ENCODE data around the gene SAMD10. TPM values are rescaled to one million over a fixed set of nuclear protein-coding genes. Genes with fewer than 3 reads are reported as not detected.

SAMD10 gene
- total RNA-seq, 2 donors from 2014 or later: 8.2 to 65.4 TPM

DNA sequence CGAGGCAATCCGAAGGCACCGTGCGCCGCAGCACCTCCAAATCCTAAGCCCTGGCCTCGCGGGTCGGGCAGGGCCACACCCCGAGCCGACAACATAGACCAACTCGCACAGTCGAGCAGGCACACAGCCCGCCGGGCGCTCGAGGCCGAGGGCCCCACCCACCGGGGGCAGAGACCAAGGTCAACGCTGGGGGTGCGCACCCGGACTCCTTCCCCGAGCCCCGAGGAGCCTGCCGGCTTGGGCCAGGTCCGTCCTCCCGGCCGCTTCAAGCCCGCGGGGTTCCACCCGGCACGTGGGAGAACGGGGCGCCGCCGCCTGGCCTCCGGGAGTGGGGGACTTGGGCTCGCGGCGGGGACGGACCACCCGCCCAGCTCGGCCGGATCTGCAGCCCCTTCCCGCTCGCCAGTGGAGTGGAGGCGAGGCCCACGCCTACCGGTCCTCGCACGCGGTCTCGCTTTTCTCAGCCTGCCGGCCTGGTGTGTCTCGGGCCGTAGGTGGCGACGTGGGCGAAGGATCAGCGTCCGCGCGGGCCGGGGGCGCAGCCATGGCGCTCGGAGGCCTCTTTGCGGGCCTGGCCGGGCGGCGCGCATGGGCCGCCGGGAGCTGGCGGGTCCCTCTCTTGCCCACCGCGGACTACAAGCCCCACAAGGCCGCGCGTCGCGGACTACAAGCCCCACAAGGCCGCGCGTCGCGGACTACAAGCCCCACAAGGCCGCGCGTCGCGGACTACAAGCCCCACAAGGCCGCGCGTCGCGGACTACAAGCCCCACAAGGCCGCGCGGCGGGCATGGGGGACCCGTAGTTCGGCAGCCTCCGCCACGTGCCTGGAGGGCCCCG, 23.4 kb downstream of the SAMD10 start, which contains the start of gene UCKL1:
UCKL1 (minus strand) TSS at position 590 of the 837 bp plus-strand sequence; CDS start at position 546, 44 bp downstream.
- peak; percentile 73 to 82 for ATAC-seq
- DNase-seq (ENCODE audit: low spot score in 2 of 2): peak; percentile 88 to 91
- no peaks in the 10 kb centered on the region for H3K9me3 Mint-ChIP-seq
- peaks cover 0 to 4% of the 10 kb centered on the region in 2 donors for H3K36me3 Mint-ChIP-seq
- peak within 1 kb of the TSS; percentile 79 to 88 for H3K27ac Mint-ChIP-seq

DNA sequence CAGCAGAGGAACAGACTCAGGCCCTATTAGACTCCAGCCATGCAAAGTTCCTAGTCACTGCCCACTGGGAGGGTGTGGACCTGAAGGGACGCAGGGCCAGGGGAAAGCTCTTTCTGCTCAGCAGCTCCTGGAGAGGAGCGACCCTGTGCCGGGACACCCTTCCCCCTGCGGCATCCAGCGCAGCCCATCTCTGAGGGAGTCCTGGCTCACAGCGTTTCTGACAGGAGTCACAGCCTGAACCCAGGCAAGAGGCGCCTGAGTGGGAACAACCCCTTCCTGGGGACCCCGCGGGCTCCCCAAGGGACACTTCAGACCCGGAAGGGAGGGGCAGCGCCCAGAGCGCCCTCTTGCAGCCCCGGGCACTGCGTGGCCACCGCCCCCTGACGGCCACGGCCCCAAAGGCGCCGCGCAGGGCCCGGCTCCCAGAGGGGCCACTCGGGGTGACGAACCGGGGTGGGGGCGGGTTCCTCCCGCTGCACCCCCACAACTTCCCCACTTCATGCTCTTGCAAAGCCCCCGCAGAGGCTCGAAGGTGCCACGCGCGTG, 24.1 kb downstream of the SAMD10 start:
- H3K9me3 Mint-ChIP-seq: no peaks in the 10 kb centered on the region
- ATAC-seq: peak; percentile 11 to 14
- H3K36me3 Mint-ChIP-seq: peaks cover 0 to 4% of the 10 kb centered on the region in 2 donors
- peak in 1 of 2 donors; percentile 53 for DNase-seq (ENCODE audit: low spot score in 2 of 2)
- H3K27ac Mint-ChIP-seq: peak overlapping the region in 1 of 2 donors; percentile 79

DNA sequence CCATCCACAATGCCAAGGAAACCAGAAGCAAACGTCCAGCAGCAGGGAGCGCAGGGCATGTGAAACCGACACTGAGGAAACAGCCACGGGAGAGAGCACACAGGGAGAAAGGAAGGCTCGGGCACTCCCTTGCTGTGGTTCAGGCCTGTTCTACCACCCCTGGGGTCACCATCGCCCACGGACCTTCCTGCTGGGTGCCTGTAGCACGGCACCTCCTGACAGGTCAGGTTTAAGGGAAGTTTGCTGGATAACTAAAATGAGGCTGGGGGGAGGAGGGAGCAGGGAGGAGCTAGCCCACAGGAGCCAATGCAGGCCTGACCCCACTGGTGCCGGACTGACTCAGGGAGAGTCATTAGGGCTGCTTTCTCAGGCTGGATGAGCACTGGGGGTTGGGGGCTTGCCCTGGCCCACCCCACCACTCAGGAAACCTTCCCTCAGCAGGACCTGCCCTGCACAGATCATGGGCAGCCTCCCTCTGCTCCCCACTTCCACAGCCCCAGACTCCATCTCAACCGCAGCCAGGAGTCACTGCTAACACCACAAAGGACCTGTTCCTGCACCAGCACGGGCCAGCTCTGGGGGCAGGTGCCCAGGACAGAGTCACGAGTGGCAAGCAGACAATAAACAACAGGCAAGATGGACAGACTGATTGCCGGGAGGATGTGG, 25.5 kb downstream of the SAMD10 start:
- ATAC-seq (no peak), DNase-seq (ENCODE audit: low spot score in 2 of 2) (no peak)
- peak overlapping the region; percentile 79 to 84 for H3K27ac Mint-ChIP-seq
- H3K9me3 Mint-ChIP-seq: no peaks in the 10 kb centered on the region
- peaks cover 0 to 4% of the 10 kb centered on the region in 2 donors for H3K36me3 Mint-ChIP-seq

DNA sequence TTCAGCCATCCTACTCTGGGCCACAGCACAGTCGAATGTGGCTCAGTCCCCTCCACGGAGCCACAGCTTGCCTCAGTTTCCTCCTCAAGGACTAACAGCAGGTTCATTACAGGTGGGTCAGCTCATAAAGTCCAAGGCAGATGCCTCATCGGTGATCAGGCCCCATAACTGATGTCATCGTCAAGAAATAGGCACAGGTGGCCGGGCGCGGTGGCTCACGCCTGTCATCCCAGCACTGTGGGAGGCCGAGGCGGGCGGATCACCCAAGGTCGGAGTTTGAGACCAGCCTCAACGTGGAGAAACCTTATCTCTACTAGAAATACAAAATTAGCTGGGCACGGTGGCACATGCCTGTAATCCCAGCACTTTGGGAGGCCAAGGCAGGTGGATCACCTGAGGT, 26.7 kb downstream of the SAMD10 start:
- DNase-seq (ENCODE audit: low spot score in 2 of 2): no peak
- peaks cover 4 to 6% of the 10 kb centered on the region in 2 donors for H3K36me3 Mint-ChIP-seq
- no peaks in the 10 kb centered on the region for H3K9me3 Mint-ChIP-seq
- ATAC-seq: no peak
- H3K27ac Mint-ChIP-seq: peak overlapping the region; percentile 29 to 79

DNA sequence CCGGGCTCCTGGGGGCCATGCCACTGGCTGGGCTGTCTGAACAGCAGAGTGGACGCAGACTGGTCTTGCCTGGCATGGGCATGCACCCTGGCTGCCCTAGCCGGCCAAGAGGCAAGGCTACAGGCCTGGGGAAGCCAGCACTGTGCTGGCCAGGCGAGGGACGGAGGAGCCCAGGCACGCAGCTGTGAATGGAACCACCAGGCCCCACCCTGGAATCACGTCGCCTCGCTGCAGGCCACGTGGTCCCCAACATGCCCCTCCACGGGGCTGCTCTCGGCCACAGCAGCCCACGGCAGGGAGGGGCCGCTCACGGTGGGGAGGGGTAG, 27.3 kb downstream of the SAMD10 start:
- no peak for ATAC-seq
- DNase-seq (ENCODE audit: low spot score in 2 of 2): no peak
- H3K27ac Mint-ChIP-seq: no peak overlapping the region
- H3K36me3 Mint-ChIP-seq: peaks cover 4 to 6% of the 10 kb centered on the region in 2 donors
- no peaks in the 10 kb centered on the region for H3K9me3 Mint-ChIP-seq

DNA sequence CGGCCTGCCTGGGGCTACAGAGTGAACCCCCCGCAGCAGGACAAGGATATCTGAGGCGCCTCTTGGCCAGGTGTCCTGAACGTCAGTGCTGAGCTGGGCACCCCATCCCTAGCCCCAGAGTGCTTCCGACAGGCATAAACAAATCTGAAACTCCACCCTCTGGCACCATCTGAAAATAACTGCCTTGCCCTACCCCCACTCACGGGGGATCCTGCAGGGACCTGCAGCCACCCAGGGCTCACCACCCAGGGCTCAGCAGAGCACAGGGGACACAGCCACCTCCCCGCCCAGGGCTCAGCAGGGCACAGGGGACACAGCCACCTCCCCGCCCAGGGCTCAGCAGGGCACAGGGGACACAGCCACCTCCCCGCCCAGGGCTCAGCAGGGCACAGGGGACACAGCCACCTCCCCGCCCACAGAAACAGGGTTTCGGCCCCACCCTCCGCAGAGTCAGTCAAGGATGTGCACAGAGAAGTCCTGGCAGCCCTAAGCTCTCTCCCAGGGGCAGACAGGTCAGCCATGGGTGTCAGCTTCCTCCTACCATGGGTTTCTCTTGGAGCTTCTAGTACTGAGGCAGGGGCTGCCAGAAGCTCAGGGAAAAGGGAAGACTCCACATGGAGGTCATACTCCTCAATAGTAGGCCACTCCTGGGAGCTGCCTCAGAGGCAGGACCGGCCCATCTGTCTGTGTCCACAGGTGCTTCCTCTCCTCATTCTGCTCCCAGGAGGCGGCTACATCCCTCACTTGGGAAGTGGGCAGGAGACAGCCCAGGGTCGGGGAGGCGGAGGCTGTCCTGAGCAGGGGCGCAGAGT, 27.8 kb downstream of the SAMD10 start:
- DNase-seq (ENCODE audit: low spot score in 2 of 2) (no peak), ATAC-seq (no peak)
- no peak overlapping the region for H3K27ac Mint-ChIP-seq
- peaks cover 4 to 6% of the 10 kb centered on the region in 2 donors for H3K36me3 Mint-ChIP-seq
- H3K9me3 Mint-ChIP-seq: no peaks in the 10 kb centered on the region

DNA sequence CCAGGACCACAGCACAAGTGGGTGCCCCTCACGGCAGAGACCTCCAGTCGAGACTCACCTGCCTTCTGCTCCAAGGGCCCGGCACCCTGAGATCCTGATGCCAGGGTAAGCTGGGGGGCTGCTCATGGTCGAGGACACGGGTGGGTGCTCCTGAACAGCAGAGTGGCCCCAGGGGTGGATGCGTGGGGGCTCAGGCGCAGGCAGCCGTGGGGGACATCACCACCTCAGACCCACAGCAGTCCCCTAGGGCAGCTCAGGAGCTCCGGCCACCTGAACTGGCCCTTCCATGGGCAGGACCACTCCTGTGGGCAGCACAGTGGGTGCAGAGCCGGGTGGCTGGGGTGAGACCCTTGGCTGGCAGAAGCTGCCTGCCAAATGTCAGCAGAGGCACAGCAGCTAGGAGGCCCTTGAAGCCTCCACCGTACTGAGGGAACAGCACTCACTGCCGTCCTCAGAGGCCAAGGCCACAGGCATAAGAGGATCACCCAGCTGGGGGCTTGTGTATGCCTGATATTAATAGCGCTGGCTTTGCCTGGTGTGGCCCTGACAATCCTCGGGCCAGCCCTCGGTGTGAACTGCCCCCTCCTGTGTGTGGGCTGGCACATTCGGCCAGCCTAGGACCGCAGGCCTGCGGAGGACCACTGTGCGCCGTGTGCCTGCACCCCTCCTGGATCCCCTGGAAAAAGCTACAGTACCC, 28.6 kb downstream of the SAMD10 start:
- DNase-seq (ENCODE audit: low spot score in 2 of 2) (no peak), ATAC-seq (no peak)
- Mint-ChIP-seq H3K36me3 (peaks cover 4 to 6% of the 10 kb centered on the region in 2 donors), H3K9me3 (no peaks in the 10 kb centered on the region), H3K27ac (no peak overlapping the region)

DNA sequence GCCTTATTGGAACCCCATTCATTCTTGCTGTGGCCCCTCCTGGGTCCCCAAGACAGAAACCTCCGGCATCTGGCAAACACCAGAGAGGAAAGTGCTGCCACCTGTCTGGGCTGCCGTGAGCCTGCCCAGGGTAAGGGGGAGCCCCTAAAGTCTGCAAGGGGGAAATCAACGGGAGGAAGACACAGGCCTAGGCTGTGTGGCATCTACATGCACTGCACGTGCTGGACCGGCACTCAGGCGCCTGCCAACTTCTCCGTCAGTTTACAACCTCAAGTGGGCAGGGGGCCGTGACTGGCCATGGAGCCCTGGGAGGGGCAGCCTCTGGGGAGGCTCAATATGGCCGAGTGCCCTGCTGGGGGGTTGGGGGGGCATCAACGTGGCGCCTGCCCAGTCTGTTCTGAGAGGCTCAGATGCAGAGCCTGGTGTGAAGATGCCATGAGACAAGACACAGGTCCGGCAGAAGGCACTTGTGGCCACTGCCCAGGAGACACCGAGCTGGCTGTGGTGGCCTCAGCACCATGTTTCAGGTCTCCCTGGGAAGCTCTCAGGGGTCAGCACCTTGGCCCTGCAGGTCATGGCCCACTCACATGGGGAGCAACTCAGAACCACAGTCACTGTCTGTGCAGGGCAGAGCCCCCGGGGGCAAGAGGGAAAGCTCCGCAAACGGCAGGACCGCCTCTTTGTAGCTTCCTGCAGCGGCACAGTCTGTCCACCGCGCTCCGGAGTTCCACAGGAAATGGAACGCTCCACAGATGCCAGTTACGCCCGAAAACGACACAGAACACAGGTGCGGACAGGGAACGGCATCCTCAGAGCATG, 31.6 kb downstream of the SAMD10 start:
- Mint-ChIP-seq H3K36me3 (peaks cover 0 to 6% of the 10 kb centered on the region in 2 donors), H3K9me3 (no peaks in the 10 kb centered on the region), H3K27ac (peak overlapping the region; percentile 60 to 88)
- ATAC-seq: peak; percentile 20 to 53
- DNase-seq (ENCODE audit: low spot score in 2 of 2): no peak

DNA sequence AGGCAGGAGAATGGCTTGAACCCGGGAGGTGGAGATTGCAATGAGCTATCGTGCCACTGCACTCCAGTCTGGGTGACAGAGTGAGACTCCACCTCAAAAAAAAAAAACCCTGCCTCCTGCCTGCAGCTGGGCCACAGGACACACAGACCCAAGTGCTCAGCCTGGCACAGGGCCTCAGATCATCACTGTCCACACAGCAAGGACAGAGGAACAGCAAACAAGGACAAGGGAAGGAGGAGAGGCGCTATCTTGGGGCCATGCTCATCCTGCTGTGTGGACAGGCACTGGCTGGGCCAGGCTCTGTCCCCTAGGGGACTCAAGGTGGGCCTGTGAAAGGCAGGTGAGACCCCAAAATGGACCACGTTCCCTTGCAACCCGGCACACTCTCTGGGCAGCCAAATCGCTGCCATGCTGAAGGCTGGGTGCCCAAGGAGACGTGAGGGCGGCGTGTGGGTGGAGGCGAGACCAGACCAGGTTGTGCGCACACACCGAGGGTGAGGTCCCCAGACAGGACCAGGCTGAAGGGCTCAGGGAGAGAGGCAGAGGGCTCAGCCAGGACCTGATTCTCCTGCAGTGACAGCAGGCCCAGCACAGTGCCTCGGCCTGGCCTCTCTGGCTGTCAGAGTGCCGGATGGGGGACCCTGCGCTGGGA, 32.3 kb downstream of the SAMD10 start:
- Mint-ChIP-seq H3K9me3 (no peaks in the 10 kb centered on the region), H3K27ac (peak overlapping the region; percentile 60 to 88)

DNA sequence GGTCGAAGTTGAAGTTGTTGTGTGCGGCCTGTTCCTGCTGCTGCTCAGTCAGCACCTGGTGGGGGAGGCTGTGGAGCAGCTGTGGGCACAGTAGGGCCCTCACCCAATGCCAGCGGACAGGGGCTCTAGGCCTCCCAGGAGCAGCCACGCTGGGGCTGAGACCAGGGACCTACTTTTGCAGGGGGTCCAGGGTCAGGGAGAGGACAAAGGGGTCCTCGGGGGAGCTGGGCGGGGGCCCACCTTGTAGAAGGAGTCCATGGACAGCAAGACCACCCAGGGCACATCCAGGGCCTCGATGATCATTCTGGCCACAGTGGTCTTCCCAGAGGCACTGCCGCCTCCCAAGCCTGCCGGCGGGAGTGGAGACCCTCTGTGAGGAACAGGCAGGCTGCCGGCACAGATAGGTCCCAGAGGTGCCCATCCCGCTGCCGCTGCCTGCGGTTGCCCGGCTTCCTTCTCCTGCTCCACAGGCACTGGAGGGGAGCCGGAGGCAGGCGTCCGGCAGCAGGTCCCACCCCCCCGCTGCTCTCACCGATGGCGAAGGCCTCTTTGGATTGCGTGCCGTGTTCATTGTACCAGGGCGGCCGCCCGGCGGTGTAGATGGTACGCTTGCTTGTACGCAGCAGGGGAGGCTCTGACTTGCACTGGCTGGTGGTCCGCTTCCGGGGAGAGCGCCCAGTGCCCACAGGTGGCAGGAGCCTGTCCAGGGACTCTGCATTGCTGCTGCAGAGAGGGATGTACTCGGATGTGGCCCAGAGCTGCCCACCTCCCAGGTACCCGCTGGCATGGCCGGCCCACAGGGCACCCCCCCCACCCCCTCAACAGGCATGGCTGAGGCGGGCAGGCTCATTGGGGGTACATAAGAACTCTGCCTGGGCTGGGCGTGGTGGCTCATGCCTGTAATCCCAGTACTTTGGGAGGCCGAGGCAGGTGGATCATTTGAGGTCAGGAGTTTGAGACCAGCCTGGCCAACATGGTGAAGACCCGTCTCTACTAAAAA, 33.2 kb downstream of the SAMD10 start:
- Mint-ChIP-seq H3K27ac (peak overlapping the region; percentile 60 to 88), H3K9me3 (no peaks in the 10 kb centered on the region), H3K36me3 (peaks cover 0 to 6% of the 10 kb centered on the region in 2 donors)
- DNase-seq (ENCODE audit: low spot score in 2 of 2) (no peak), ATAC-seq (no peak)

More for the DNA sequence above, 32.3 kb downstream of the SAMD10 start:
- DNase-seq (ENCODE audit: low spot score in 2 of 2) (no peak), ATAC-seq (no peak)
- H3K36me3 Mint-ChIP-seq: peaks cover 0 to 6% of the 10 kb centered on the region in 2 donors

DNA sequence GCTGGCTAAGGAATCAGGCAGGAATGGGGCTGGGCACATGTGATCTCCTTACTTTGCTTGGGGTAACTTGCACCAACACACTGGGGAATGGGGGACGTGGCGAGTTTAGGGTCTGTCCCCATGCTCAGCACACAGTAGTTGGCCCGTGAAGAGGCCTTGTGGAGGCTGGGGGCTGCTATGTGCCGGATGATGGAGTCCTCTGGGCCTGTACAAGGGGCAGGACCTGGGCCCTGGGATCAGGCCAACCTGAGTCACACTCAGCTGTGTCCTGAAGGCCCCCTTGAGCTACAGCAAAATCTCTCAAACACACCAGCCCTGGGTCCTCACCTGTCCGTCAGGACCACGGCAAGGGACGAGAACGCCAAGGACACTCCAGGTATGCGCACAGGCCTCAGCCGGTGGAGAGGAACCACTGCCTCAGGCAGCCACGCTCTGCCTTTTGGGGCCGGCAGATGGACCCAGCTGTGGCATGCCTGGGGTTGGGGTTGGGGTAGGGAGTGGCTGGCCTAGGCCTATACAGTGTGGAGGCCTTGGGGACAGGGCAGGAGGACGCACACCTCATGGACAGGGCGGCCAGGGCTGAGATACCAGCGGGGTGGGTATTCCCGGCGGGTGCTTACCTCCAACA, 34.3 kb downstream of the SAMD10 start:
- DNase-seq (ENCODE audit: low spot score in 2 of 2): no peak
- ATAC-seq: no peak
- peak overlapping the region in 1 of 2 donors; percentile 72 for H3K27ac Mint-ChIP-seq
- H3K9me3 Mint-ChIP-seq: no peaks in the 10 kb centered on the region
- peaks cover 0 to 6% of the 10 kb centered on the region in 2 donors for H3K36me3 Mint-ChIP-seq

DNA sequence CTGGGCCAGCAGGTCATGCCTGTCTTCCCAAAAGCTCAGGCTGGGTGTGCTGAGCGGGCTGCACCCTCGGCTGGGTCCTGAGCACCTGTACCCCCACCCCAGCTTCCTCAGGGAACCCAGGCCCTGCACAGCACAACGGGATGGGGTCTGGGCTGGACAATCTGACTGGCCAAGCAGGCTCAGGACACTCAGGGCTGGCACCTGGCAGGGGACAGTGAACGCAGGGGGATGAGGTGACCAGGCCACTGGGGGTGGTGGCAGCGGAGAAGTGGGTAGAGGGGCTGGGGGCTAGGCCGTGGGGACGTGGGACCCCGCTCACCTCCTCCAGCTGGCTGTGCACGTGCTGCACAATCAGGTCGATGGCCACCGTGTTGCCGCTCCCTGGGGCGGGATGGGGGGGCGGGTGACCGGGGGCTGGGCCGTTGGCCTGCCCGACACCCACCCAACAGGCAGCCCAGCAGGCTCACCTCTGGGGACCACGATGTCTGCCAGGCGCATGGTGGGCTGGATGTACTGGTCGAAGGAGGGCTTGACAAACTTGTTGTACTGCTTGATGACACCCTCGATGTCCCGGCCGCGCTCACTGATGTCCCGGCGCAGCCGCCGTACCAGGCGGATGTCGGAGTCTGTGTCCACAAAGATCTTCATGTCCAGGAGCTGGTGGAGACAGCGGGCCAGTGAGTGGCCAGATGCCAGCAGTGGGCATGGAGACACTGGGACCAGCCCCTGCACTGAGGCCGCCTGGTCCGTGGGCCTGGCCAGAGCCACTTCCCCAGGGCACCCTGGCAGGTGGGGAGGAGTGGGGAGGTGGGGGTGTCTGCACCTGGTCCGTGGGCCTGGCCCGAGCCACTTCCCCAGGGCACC, 35.1 kb downstream of the SAMD10 start:
- Mint-ChIP-seq H3K9me3 (no peaks in the 10 kb centered on the region), H3K36me3 (peaks cover 0 to 6% of the 10 kb centered on the region in 2 donors), H3K27ac (peak overlapping the region in 1 of 2 donors; percentile 35)
- ATAC-seq (no peak), DNase-seq (ENCODE audit: low spot score in 2 of 2) (no peak)

DNA sequence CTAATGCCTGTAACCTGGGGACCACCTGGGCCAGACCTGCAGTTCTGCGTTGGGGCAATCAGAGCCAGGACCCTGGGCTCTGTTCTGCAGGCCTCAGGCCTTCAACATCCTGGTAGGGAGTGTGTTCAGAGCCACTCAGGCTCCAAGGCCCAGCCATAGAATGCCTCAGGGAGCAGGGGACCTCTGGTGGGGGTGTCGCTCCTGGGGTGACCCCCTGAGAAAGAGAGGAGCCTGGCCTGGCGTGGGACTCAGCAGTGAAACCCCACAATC, 35.7 kb downstream of the SAMD10 start:
- DNase-seq (ENCODE audit: low spot score in 2 of 2) (no peak), ATAC-seq (no peak)
- peak overlapping the region in 1 of 2 donors; percentile 35 for H3K27ac Mint-ChIP-seq
- H3K9me3 Mint-ChIP-seq: no peaks in the 10 kb centered on the region
- peaks cover 0 to 6% of the 10 kb centered on the region in 2 donors for H3K36me3 Mint-ChIP-seq
